GM19239 (cell line): Measurements from ENCODE around the gene KCNJ5.

Experiments
- DNase-seq: peaks from one replicate; pipeline ENCODE4 v3.0.0; 2011; ENCODE audit warnings: low spot score; ENCODE audit not compliant: insufficient read length
- FAIRE-seq: peaks from 2 replicates; lab custom pipeline; 2011; peaks lifted over from hg19 to GRCh38; lab: Jason Lieb, UNC

The KCNJ5 gene

DNA sequence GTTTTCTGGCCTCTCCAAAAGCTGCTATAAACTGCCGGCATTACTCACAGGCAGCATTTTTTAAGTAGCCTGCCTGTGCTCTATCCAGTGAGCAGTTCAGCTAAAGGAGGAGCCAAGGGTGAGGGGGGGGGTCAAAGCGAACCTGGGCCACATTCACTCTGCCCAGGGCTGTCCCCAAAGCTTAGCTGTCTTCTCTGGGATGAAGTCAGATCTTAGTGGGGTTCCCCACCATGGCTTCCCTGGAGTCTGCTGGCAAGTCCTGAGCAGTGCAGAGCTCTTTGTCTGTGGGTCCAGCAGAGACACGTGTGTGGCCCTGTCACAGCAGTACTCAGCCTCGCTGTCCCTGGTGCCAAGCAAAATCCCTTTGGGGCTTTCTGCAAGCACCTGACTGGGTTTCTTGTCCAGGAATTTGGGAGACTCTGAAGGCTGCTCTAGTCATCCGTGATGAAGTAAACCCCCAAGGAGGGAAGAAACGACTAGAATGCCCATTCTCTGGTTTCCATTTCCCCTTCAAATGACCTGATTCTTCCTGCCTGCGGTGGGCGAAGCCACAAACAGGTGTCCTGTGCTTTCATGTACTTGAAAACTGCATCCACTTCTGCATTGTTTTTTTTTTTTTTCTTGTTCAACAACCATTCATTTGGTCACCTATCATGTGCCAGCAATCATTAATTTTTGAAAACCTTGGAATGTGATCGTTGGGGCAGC, 2.6 kb downstream of the KCNJ5 start:
- FAIRE-seq: peak; percentile 86
- DNase-seq: no peak

DNA sequence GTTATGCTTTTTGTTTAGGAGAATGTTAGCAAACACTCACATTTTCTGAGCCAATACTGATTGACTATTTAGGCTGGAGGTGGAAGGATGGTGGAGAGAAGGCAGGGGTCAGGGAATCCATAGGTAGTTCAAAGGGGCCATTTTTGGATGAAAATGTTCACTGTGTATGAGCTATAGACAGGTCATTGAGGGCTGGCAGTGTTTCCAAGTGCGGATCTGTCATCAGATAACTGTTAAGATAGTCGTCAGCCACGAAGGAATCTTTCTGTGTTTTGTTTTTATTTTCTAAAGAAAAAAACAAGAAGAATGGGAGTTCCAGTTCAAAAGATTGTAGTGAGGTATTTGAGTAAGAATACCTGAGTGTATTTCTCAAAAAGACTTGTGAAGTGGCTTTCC, 3.1 kb downstream of the KCNJ5 start:
- DNase-seq (no peak), FAIRE-seq (no peak)

DNA sequence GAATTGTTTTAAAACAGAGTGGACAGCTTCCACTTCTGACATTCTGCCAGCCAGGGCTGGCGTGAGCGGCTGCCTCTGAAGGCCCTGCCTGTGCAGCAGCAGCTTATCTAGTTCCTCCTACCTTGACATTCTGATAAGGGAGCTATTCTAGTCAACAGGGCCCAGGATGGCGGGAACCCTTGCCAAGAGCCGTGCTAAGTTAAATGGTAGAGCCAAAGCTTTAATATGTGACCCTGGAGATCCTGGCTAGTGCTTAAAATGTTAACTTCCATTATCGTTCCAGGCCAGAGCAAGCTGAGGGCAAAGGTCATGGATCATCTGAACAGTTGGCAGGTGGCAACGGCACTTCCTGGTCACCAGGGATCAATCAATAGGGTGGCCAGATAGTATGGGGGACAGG, 3.5 kb downstream of the KCNJ5 start:
- FAIRE-seq (no peak), DNase-seq (no peak)

DNA sequence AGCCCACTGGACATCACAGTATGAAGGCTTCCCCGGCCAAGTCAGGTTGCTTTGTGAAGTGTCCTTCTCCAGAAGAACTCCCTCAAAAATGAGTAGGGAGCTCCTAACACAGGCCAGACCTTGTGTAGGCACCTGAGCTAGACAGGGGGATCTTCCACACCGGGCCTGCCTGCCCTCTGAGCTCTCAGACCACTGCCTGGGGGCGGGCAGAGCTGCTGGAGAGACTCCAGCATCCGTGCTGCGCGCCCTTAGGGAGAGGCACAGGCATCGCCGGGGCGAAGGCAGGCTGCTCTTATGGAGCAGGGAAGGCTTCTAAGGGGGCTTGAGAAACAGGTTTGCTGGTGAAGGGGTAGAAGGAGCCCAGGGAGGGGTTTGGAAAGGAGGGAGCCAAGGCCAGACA, 4.4 kb downstream of the KCNJ5 start:
- DNase-seq: no peak
- no peak for FAIRE-seq

DNA sequence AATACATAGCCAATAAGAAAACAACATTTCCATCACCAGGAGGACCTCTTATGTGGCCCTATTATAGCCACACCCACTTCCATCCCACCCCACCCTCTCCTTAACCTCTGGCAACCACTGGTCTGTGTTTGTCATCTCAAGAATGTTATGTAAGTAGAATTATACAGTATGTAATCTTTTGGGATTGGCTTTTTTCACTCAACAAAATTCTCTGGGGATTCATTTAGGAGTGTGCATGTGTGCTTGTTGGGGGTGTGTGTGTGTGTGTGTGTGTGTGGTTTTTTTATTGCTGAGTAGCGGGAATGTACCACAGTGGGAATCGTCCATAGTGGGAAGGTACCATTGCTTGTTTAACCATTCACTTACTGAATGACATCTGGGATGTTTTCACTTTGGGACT, 5.2 kb downstream of the KCNJ5 start:
- FAIRE-seq (no peak), DNase-seq (no peak)

DNA sequence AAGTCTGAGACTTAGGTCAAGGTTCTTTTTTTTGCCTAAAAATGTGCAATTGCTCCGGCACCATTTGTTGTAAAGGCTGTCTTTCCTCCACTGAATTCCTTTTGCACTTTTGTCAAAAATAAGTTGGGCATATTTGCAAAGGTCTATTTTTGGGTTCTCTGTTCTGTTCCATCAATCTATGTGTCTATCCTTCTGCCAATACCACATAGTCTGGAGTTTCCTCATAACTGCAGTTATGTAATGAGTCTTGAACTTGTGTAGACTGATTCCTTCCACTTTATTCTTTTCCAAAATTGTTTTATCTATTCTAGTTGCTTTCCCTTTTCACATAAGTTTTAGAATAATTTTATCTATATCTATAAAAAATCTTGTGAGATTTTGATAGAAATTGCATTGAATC, 6.7 kb downstream of the KCNJ5 start:
- FAIRE-seq (no peak), DNase-seq (no peak)

DNA sequence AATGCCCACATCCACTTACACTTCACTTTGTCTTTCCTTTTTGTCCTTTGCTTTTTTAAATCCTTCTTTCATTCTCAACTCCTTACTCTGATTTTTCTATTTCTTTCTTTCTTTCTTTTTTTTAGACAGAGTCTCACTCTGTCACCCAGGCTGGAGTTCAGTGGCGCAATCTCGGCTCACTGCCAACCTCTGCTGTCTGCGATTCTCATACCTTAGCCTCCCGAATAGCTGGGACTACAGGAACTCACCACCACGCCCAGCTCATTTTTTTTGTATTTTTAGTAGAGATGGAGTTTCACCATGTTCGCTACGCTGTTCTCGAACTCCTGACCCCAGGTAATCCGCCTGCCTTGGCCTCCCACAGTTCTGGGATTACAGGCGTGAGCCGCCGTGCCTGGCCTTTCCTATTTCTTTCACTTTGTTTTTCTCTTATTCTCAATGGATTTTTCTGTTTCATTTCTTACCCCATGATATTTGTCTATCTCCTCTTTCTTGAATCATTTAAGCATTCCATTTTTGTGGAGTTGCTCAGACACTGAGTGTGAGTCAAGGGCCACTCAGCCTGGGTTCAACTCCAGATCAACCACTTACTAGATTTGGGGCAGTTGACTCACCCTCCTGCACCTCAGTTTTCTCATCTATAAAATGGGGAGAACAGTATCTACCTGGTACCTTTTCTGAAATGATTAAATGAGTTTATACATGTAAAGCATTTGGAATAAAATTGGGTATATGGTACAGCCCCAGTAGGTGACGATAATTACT, 7.6 kb downstream of the KCNJ5 start:
- FAIRE-seq: no peak

DNA sequence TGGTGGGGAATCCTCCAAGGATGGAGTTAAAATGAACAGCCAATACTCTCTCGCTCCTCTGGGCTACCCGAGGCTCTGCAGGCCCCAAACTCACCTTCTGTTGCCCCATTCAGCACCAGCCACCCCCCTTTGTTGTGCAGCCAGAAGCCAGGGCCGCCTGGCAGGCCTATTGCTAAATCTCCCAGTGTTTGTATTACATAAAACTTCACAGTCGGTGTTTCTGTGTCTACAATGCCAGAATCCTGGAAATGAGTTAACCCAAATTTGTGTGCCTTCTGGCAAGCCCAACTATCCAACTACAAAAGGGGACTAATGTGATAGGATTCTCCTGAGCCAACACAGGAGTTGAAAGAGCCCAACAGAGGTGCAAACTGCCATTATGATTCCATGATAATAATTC, 9.3 kb downstream of the KCNJ5 start:
- FAIRE-seq (no peak), DNase-seq (no peak)

More for the DNA sequence above, 7.6 kb downstream of the KCNJ5 start:
- no peak for DNase-seq

DNA sequence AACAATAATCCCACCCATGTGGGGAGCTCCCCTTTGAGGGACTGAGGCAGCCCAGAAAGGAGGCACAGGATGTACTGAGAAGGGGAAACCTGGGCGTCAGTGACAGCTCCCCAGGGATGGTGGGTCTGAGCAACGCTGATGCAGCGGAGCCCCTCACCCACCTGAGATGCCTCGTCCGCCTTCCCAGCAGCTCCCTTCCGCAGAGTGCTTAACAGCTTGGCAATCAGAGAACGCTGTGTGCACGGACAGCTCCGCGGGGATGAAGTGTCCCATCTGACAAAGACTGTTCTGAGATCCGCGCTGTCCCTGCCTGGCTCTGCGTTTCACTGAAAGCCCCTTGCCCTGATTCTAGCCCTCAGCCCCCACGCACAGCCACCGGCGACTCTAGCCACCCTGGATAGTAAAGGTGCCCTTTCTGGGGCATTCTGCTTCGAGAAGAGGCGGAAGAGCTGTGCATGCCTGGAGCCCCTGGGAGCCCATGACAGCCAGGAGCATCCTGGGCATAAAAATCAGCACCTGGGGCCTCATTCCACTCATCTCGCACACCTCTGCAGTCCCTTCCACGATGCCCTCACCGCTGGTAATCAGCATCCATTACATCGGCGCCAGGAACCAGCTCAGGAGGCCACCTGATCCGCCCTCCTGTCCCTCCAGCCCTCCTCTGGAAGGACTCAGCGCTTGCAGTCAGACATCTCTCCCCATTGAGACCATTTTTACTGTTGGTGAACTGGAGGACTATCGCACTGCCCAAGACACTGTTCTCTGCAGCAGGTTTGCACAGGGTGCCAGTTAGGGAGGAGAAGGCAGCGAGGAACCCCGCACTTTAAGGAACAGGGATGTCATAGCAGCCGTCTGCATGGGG, 10.7 kb downstream of the KCNJ5 start:
- DNase-seq (no peak), FAIRE-seq (no peak)

DNA sequence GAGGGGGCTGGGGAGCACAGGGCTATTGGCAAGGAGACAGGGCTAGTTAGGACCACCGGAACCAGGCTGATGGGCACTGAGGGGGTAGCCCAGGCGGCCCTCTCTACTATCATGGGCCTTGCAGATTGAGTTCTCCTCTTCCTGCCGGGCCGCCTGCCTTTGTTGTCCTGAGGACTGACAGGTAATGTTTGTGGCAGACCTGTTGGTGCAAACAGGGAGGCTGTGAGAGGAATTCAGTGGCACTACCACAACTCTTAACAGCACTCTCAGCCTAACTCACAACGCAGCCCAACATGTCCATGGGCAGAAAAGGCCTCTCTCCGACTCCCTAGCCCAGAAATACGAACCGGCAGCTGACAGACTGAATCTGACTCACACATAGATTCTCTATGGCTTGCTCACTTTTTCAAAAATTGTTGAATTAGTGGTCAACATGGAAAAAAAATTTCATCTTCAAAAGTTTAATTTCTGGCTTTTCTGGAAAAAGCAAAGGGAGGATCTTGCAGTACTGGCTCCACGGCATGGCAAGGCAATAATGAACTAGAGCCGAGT, 11.4 kb downstream of the KCNJ5 start:
- FAIRE-seq (no peak), DNase-seq (no peak)

DNA sequence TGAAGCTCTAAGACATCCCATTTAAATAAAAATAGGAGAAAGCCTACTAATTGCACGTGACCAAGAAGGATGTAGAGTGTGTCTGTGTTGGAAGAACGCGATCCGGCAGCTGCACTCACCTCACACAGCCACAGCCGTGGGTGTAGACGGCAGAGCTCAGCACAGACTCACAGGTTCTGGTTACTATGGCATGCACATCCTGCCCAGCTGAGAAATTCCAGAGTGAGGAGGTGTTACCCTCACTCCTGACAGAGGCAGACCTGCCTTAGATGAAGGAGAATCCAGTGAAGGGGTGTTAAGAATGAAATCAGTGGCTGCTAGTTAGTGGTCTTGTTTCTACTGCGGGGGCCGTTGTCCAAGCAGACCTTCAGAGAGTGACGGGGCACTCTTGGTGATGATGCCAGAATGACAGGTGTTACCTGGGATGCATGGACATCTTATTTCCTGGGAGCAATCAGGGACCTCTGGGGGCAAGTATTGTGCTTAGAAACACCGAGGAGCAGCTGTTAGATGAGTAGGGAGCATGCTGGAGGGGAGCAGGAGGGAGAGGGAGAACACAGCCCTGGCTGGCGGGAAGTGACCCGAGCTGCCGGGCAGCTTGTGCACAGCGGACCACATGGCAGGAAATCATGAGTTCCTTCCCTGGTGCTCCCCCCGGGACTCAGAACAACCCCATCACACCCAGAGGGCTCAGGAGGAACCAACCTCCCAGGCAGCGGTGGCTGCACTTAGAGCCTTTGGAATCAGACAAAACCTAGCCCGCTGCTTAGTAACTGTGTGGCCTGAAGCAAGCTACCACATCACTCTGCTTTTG, 12.3 kb downstream of the KCNJ5 start:
- DNase-seq: no peak
- FAIRE-seq: no peak

DNA sequence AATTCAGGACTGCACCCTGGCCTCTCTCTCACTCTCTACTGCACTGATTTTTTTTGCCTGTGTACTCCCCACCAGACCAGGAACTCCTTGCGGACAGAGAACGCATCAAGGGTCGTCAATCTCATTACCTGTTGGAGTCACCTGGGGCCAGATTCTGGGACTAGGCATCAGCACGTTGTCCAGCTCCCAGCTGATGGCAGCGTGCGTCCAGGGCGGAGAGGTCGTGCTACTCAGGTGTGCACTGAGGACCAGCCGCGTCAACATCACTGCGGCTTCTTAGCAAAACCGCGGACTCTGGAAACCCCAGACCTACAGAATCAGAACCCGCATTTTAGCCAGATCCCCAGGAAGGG, 13.1 kb downstream of the KCNJ5 start:
- no peak for FAIRE-seq

DNA sequence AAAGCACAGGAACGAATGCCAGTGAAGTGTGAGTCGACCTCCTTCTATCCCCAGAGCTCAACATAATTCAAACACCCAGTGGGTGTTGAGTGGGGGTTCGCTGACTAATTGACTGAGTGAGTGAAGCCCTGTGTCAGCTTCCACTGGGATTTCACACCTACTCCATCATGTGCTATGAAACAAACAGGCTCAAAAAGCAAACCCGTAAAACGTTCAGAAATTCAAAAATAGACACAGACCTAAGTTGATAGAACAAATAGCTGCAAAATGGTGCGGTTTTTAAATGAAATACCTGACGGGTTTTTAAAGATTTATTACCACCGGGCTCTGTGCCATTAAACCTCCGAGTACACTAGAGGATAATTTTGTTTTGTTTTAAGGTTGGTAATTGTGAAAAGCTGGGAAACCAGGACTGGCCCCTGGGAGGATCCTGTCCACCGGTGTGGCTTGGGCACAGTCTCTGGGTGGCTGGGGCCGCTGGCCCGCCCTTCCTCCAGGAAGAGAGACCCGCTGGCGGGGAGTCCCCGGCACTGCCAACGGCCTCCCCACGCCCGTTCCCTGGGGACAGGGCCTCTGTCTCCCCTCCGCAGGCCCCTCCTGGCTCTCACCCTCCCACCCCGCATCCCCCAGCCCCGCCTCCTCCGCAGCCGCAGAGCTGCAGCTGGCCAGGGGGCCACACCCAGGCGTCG, 13.6 kb downstream of the KCNJ5 start:
- no peak for FAIRE-seq
- DNase-seq: peak; percentile 32

More for the DNA sequence above, 13.1 kb downstream of the KCNJ5 start:
- DNase-seq: no peak

DNA sequence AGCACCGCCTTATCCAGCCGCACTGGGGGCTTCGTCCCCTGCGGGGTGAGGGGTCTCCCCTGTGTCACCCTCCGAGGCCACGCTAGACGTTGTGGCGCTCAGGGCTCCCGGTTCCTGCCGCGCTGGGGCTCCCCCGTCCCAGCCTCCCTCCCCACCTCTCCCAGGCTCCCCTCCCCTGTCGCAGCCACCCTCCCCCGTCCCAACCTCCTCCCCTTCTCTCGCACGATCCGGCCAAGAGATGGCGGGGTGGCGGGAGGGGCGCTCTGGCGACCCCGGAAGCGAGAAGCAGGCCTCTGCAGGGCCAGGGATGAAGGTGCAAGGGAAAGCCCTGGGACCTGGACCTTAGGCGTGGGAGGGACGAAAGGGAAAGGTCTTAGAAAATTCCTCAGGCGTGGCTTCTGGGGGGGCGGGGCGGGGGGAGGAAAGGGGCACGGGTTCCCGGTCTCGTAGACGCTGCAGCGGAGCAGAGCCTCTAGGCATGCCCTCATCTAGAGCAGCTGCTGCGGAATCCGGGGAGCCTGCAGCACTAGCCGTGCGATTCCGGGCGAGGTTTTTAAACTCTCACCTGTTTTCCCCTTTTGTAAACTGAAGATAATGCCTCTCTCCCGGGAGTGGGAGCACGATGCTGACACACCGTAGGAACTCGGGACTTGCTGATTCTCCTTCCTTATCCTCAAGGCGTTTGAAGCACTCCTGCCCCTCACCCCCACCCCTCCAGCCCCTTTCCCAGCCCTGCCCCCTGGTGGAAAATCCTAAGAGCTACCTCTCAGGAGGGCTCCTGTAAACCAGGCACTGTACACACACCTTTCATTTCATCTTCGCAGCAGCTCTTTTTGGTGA, 14.4 kb downstream of the KCNJ5 start:
- DNase-seq (peak; percentile 50), FAIRE-seq (peak; percentile 47)

DNA sequence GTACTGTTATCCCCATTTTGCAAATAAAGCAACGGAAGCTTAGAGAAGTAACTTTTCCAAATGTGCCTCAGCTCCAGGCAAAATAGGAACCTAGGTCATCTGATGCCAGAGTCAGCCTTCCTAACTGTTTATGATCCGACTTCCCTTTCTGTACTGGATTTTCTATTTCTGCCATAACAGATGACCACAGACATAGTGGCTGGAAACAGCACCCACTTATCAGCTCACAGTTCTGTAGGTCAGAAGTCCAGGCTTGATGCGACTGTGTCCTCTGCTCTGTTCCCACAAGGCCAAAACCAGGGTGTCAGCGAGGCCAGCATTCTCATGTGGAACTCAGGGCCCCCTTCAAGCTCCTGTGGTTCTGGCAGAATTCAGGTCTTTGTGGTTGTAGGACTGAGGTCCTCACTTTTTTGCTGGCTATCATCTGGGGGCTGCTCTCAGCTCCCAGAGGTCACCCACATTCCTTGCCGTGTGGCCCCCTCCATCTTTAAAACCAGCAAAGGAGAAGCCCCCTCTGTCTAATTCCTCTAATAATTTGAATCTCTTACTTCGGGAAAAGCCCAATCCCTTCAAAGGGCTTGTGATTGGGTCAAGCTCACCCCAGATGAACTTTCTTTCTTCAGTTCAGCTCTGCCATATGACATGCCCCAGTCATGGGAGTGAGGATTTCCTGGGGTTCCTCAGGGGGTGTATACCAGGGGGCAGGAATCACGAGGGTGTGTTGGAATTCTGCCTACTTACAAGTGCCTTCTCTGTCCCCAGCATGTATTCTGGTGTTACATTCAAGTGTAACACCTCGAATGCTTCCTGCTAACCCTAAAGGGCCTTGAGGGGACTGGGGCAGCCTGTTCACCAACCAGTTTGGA, 15.3 kb downstream of the KCNJ5 start:
- no peak for DNase-seq
- FAIRE-seq: no peak

DNA sequence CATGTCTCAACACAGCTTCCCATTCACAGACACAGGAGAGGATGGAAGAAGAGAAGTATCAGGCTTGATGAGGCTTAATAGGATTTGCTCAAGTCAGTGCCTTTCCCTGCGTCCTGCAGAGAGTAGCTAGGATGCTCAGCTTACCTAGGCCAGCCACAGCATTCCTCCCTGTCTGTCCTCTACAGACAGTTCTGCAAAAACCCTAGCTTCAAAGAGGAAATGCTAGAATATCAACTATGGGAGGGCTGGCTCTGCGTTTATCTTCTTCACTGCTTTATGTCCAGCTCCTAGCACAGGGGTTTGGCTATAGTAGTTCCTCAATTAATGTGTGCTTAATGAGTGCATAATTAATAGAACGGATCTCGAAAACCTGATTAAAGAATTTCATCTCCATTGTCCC, 16.4 kb downstream of the KCNJ5 start:
- no peak for FAIRE-seq

DNA sequence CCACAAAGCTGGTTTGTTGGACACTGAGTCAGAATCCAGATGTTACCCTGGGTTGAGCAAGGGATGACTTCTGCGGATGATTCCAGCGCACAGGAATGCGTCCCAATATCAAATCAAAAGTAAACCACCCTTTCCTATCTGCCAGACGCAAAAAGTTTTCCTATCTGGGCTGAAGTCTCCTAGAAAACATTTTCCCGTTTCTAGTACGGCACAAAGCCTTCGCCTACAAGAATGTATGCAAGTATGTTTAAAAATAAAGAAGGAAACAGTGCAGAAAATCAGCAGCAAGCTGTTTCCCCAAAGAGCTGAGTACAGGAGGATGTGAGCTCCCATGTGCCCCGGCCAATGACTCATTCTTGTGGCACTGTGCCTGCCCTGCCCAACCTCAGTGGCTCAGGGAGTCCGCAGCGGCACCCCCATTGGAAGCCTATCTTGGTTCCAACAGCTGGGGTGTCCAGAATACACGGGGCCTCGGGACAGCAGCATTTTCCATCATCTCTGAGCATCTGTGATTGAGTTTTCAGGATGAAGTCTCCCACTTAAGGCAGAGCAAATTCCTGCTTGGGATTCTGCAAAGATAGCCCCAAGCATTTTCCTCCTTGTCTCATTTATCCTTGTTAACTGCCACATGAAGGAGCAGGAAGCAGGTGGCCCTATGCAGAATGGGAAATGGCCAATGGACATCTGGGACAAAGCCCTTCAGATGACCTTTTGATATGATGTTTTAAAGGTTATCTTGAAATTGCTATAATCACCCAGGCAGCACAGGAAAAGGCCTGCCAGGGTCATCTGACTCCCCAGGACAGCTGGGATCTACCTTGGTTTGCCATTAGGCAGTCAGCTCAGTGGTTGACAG, 17.5 kb downstream of the KCNJ5 start:
- FAIRE-seq: no peak
- no peak for DNase-seq

More for the DNA sequence above, 16.4 kb downstream of the KCNJ5 start:
- no peak for DNase-seq
